Activated CD4-positive, alpha-beta T cell treated with anti-CD3 and anti-CD28 coated beads for 1 hour (primary cell): Measurements from ENCODE around the gene ABCB1.
"Not testable (repeated sequence)": the region's sequence is repeated elsewhere in the genome, so short reads cannot be mapped to it uniquely, and the experiment has no call there.

Source experiments
- DNase-seq: peaks from one replicate; pipeline ENCODE4 v3.0.0-alpha.2; 2020

ABCB1 gene

GRCh38 chr7:87464830-87465533, 135.7 kb downstream of the ABCB1 start:
- DNase-seq: not testable (repeated sequence)

GRCh38 chr7:87463982-87464381, 136.7 kb downstream of the ABCB1 start:
- DNase-seq: no peak

GRCh38 chr7:87460444-87460843, 140.2 kb downstream of the ABCB1 start:
- DNase-seq: not testable (repeated sequence)

- no peak for DNase-seq
These were observed 140.7 kb downstream of the ABCB1 start for GRCh38 chr7:87459941-87460340.

GRCh38 chr7:87458148-87458547, 142.5 kb downstream of the ABCB1 start:
- DNase-seq: no peak

GRCh38 chr7:87456247-87456646, 144.4 kb downstream of the ABCB1 start:
- DNase-seq: no peak
